Retinal pigment epithelial cell (primary cell): ENCODE measurements around the gene NIT1.

ENCODE experiments used
- DNase-seq: peaks from one replicate; pipeline ENCODE4 v3.0.0-alpha.2; 2010; ENCODE audit warnings: low read depth
- H3K4me3 ChIP-seq: 2 replicates; pipeline ENCODE4 v1.5.1; 2011; ENCODE audit warnings: mild to moderate bottlenecking, low read length, control low read depth, moderate library complexity
- CTCF ChIP-seq: conservative IDR thresholded peaks from 2 replicates; pipeline ENCODE4 v1.5.1; 2011; ENCODE audit warnings: low read depth, low read length, control low read depth, inconsistent platforms

The NIT1 gene

GRCh38 chr1:161160671-161161145, 42.8 kb downstream of the NIT1 start:
- no peak overlapping the region for H3K4me3 ChIP-seq
- no peak for TF ChIP-seq CTCF
- DNase-seq, result no peak

- DNase-seq, result no peak
- TF ChIP-seq CTCF, result no peak
- H3K4me3 ChIP-seq, result no peak overlapping the region
Observed at GRCh38 chr1:161161652-161162051, 43.7 kb downstream of the NIT1 start.

- no peak overlapping the region for H3K4me3 ChIP-seq
- DNase-seq, result no peak
- TF ChIP-seq CTCF, result no peak
Observed at GRCh38 chr1:161162052-161162451, 44.1 kb downstream of the NIT1 start.

GRCh38 chr1:161162806-161163205, 44.9 kb downstream of the NIT1 start:
- no peak for TF ChIP-seq CTCF
- no peak overlapping the region for H3K4me3 ChIP-seq
- DNase-seq, result no peak

GRCh38 chr1:161163793-161164192, 45.9 kb downstream of the NIT1 start:
- TF ChIP-seq CTCF, result no peak
- DNase-seq, result no peak
- H3K4me3 ChIP-seq, result no peak overlapping the region

- peak overlapping the region; percentile 81 for H3K4me3 ChIP-seq
- DNase-seq, result no peak
- no peak for TF ChIP-seq CTCF
Observed at GRCh38 chr1:161164901-161165610, 47.2 kb downstream of the NIT1 start.
